NB4 (cell line): Measurements from ENCODE around the gene DCC.

Source experiments
- CTCF ChIP-seq: IDR thresholded peaks from one replicate; pipeline ENCODE4 v1.5.1; 2012; ENCODE audit warnings: low read depth, low read length
- MAX ChIP-seq: IDR thresholded peaks from 2 replicates; pipeline ENCODE4 v1.6.1; 2011; ENCODE audit warnings: low read depth, low read length
- MYC ChIP-seq: IDR thresholded peaks from 2 replicates; pipeline ENCODE4 v1.6.1; 2011; ENCODE audit warnings: low read depth, low read length
- POLR2A ChIP-seq: IDR thresholded peaks from 2 replicates; pipeline ENCODE4 v1.6.1; 2011; ENCODE audit warnings: mild to moderate bottlenecking; ENCODE audit not compliant: insufficient read length; ENCODE audit errors: extremely low read depth

DNA sequence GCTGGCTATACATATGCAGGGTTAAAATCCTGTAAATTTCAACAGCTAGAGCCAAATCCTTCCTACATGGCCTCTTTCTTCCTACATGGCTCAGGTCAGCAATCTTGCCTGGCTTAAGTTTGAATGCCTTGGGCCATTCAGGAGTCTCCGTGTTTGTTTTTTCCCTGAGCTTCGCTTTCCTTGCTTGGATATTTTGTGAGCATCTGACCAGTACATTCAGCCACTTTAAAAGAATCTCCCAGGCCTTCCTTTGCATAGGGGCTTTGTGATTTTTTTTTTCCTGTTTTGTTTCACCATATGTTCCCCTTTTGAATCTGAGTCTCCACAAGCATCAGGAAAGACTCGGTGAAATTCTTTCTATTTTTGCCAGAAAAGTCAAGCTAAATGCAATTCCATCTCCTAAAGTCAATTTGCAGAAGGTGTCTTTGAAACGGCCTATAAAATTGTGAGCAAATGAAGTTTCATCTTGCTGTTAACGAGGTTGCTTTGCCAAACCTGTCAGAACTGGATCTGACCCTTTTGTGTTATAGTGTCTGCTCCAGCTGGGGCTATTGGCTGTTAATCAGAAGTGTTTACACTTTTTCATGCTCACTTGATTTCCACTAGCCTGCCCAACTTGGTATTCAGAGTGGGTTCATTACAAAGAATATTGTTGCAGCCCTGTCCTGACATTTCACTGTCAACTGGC is 256.9 kb downstream of the DCC start:
- TF ChIP-seq CTCF (no peak), MAX (no peak), MYC (no peak), POLR2A (no peak)
